ENCODE data around the gene NUDT5. TPM values are rescaled to one million over a fixed set of nuclear protein-coding genes. Genes with fewer than 3 reads are reported as not detected.

Gene NUDT5
- polyA plus RNA-seq, 1 donor (not counting 4 experiments of a cell fraction or from before 2014, with no cell fraction given) = 125 TPM

- Histone ChIP-seq H3K9ac (ENCODE audit: control insufficient read depth, extremely low read depth, insufficient read depth, low read length) (no peak overlapping the region), H3K36me3 (ENCODE audit: control insufficient read depth in 2 of 2, extremely low read depth in 1 of 2, insufficient read depth in 2 of 2, low read length in 2 of 2) (peaks cover 4 to 12% of the 10 kb centered on the region in 2 experiments), H3K4me3 (ENCODE audit: control insufficient read depth in 2 of 3, extremely low read depth in 1 of 3, insufficient read depth in 2 of 3, low read depth in 1 of 3, low read length in 3 of 3) (no peak overlapping the region), H3K4me2 (ENCODE audit: control insufficient read depth, extremely low read depth, insufficient read depth, low read depth, low read length) (no peak overlapping the region), H3K9me1 (ENCODE audit: control insufficient read depth, extremely low read depth, insufficient read depth, low read length) (no peaks in the 10 kb centered on the region), H3K79me2 (ENCODE audit: control insufficient read depth, insufficient read depth, low read length) (no peaks in the 10 kb centered on the region), H3K4me1 (ENCODE audit: control insufficient read depth, extremely low read depth, insufficient read depth, low read length) (no peaks in the 10 kb centered on the region), H3K27ac (ENCODE audit: control insufficient read depth, insufficient read depth, low read length) (no peak overlapping the region), H4K20me1 (ENCODE audit: control insufficient read depth, extremely low read depth, insufficient read depth, low read length) (no peaks in the 10 kb centered on the region), H3K27me3 (ENCODE audit: control insufficient read depth, extremely low read depth, insufficient read depth, low read length) (no peaks in the 10 kb centered on the region), H3K9me3 (ENCODE audit: control insufficient read depth, low read depth, low read length) (no peaks in the 10 kb centered on the region), H2AFZ (ENCODE audit: control insufficient read depth, low read length) (no peak overlapping the region)
- FAIRE-seq (no peak), DNase-seq (ENCODE audit: low read depth, low spot score) (no peak)
- dilution Hi-C loops (cut with MboI; ENCODE audit: extremely low pct_ligation_motif_present, low sequenced_read_pairs) = no loop called here
- TF ChIP-seq CTCF (optimal IDR thresholded peaks at IDR 0.05 in 1 of 3, IDR thresholded peaks at IDR 0.05 in 1 of 3, conservative IDR thresholded peaks at IDR 0.05 in 1 of 3; ENCODE audit: extremely low read depth in 1 of 3, insufficient read depth in 2 of 3, low read length in 3 of 3) (no peak), EZH2 (IDR thresholded peaks at IDR 0.05; ENCODE audit: low read length) (no peak)
Observed at GRCh38 chr10:12150163-12150562, 45.5 kb downstream of the NUDT5 start.

- peaks cover 9 to 15% of the 10 kb centered on the region in 2 experiments for H3K36me3 ChIP-seq (ENCODE audit: control insufficient read depth in 2 of 2, extremely low read depth in 1 of 2, insufficient read depth in 2 of 2, low read length in 2 of 2)
- dilution Hi-C loops (cut with MboI; ENCODE audit: extremely low pct_ligation_motif_present, low sequenced_read_pairs) = no loop called here
- peaks cover 2% of the 10 kb centered on the region for H3K9me1 ChIP-seq (ENCODE audit: control insufficient read depth, extremely low read depth, insufficient read depth, low read length)
- no peak overlapping the region for H3K9ac ChIP-seq (ENCODE audit: control insufficient read depth, extremely low read depth, insufficient read depth, low read length)
- H3K4me1 ChIP-seq (ENCODE audit: control insufficient read depth, extremely low read depth, insufficient read depth, low read length) = no peaks in the 10 kb centered on the region
- H3K4me2 ChIP-seq (ENCODE audit: control insufficient read depth, extremely low read depth, insufficient read depth, low read depth, low read length) = no peak overlapping the region
- H3K79me2 ChIP-seq (ENCODE audit: control insufficient read depth, insufficient read depth, low read length) = no peaks in the 10 kb centered on the region
- no peaks in the 10 kb centered on the region for H3K27me3 ChIP-seq (ENCODE audit: control insufficient read depth, extremely low read depth, insufficient read depth, low read length)
- DNase-seq (ENCODE audit: low read depth, low spot score) = no peak
- TF ChIP-seq CTCF (optimal IDR thresholded peaks at IDR 0.05 in 1 of 3, IDR thresholded peaks at IDR 0.05 in 1 of 3, conservative IDR thresholded peaks at IDR 0.05 in 1 of 3; ENCODE audit: extremely low read depth in 1 of 3, insufficient read depth in 2 of 3, low read length in 3 of 3) = no peak
- no peak for TF ChIP-seq EZH2 (IDR thresholded peaks at IDR 0.05; ENCODE audit: low read length)
- no peak overlapping the region for H3K27ac ChIP-seq (ENCODE audit: control insufficient read depth, insufficient read depth, low read length)
- H2AFZ ChIP-seq (ENCODE audit: control insufficient read depth, low read length) = no peak overlapping the region
- no peaks in the 10 kb centered on the region for H3K9me3 ChIP-seq (ENCODE audit: control insufficient read depth, low read depth, low read length)
- no peak for FAIRE-seq
- no peak overlapping the region for H3K4me3 ChIP-seq (ENCODE audit: control insufficient read depth in 2 of 3, extremely low read depth in 1 of 3, insufficient read depth in 2 of 3, low read depth in 1 of 3, low read length in 3 of 3)
- H4K20me1 ChIP-seq (ENCODE audit: control insufficient read depth, extremely low read depth, insufficient read depth, low read length) = no peaks in the 10 kb centered on the region
Observed at GRCh38 chr10:12144538-12144937, 51.2 kb downstream of the NUDT5 start.
